ENCODE data around the gene ZFP37. TPM values are rescaled to one million over a fixed set of nuclear protein-coding genes. Genes with fewer than 3 reads are reported as not detected.

The ZFP37 gene
- total RNA-seq, 1 donor = 3.3 TPM

- Histone ChIP-seq H3K4me3 (ENCODE audit: insufficient read depth, low read length) (no peak overlapping the region), H4K20me1 (ENCODE audit: insufficient read depth, low read length) (no peaks in the 10 kb centered on the region), H3K36me3 (ENCODE audit: insufficient read depth, low read length) (peaks cover 4% of the 10 kb centered on the region), H3K79me2 (ENCODE audit: insufficient read depth, low read length) (no peaks in the 10 kb centered on the region), H2AFZ (ENCODE audit: low read length) (no peak overlapping the region), H3K4me2 (ENCODE audit: insufficient read depth, low read length) (no peak overlapping the region), H3K27me3 (ENCODE audit: insufficient read depth, low read length) (no peaks in the 10 kb centered on the region), H3K27ac (ENCODE audit: low read depth, low read length) (no peak overlapping the region), H3K4me1 (ENCODE audit: insufficient read depth, low read length) (no peaks in the 10 kb centered on the region), H3K9me3 (ENCODE audit: low read depth, low read length) (peaks cover 9% of the 10 kb centered on the region)
- no peak for TF ChIP-seq CTCF (IDR thresholded peaks at IDR 0.05; ENCODE audit: extremely low read depth, low read depth, low read length)
- no peak for DNase-seq (ENCODE audit: insufficient read length, low spot score, missing footprints)
Measured at GRCh38 chr9:113005777-113006176, 50.7 kb downstream of the ZFP37 start.

- DNase-seq (ENCODE audit: insufficient read length, low spot score, missing footprints) = no peak
- Histone ChIP-seq H3K36me3 (ENCODE audit: insufficient read depth, low read length) (peaks cover 8% of the 10 kb centered on the region), H3K9me3 (ENCODE audit: low read depth, low read length) (peaks cover 39% of the 10 kb centered on the region), H2AFZ (ENCODE audit: low read length) (no peak overlapping the region), H4K20me1 (ENCODE audit: insufficient read depth, low read length) (no peaks in the 10 kb centered on the region), H3K4me2 (ENCODE audit: insufficient read depth, low read length) (no peak overlapping the region), H3K4me3 (ENCODE audit: insufficient read depth, low read length) (no peak overlapping the region), H3K27me3 (ENCODE audit: insufficient read depth, low read length) (no peaks in the 10 kb centered on the region), H3K27ac (ENCODE audit: low read depth, low read length) (no peak overlapping the region), H3K79me2 (ENCODE audit: insufficient read depth, low read length) (no peaks in the 10 kb centered on the region), H3K4me1 (ENCODE audit: insufficient read depth, low read length) (no peaks in the 10 kb centered on the region)
- TF ChIP-seq CTCF (IDR thresholded peaks at IDR 0.05; ENCODE audit: extremely low read depth, low read depth, low read length) = no peak
Measured at GRCh38 chr9:112997236-112997941, 59.1 kb downstream of the ZFP37 start.

Other genes with a start within 250 kb of the ZFP37 start
- gene SLC46A2, start 165.8 kb downstream of the ZFP37 start, total RNA-seq = under 0.01 TPM in 1 of 2 replicates, not detected in the other
- gene ZNF883, start 44.5 kb downstream of the ZFP37 start, total RNA-seq = 7.2 and 7.7 TPM in 2 replicates
- 23.0 and 24.6 TPM in 2 replicates for gene SLC31A2, start 94.3 kb upstream of the ZFP37 start, total RNA-seq
- 29.8 and 31.8 TPM in 2 replicates for gene FKBP15, start 164.6 kb upstream of the ZFP37 start, total RNA-seq
- 45.2 and 53.0 TPM in 2 replicates for gene SLC31A1, start 164.8 kb upstream of the ZFP37 start, total RNA-seq
- gene CDC26, start 218.8 kb upstream of the ZFP37 start, total RNA-seq = 20.9 and 27.9 TPM in 2 replicates
- gene PRPF4, start 218.9 kb upstream of the ZFP37 start, total RNA-seq = 18.1 and 21.8 TPM in 2 replicates
- gene RNF183, start 246.7 kb upstream of the ZFP37 start, total RNA-seq = not detected in 2 replicates

Measured in osteoblast (primary cell).